HG02938 (cell line): ENCODE data around the gene TMCC1.

ENCODE experiments used
- ATAC-seq: cut with Tn5 transposase; IDR thresholded peaks from one replicate; pipeline ENCODE4 v1.9.1; 2021; ENCODE audit warnings: mild to moderate bottlenecking, moderate library complexity; ENCODE audit not compliant: unreplicated experiment

The TMCC1 gene

GRCh38 chr3:129626744-129627349, 266.7 kb downstream of the TMCC1 start:
- ATAC-seq, result peak; percentile 74

GRCh38 chr3:129625072-129625874, 268.2 kb downstream of the TMCC1 start:
- ATAC-seq, result no peak

DNA sequence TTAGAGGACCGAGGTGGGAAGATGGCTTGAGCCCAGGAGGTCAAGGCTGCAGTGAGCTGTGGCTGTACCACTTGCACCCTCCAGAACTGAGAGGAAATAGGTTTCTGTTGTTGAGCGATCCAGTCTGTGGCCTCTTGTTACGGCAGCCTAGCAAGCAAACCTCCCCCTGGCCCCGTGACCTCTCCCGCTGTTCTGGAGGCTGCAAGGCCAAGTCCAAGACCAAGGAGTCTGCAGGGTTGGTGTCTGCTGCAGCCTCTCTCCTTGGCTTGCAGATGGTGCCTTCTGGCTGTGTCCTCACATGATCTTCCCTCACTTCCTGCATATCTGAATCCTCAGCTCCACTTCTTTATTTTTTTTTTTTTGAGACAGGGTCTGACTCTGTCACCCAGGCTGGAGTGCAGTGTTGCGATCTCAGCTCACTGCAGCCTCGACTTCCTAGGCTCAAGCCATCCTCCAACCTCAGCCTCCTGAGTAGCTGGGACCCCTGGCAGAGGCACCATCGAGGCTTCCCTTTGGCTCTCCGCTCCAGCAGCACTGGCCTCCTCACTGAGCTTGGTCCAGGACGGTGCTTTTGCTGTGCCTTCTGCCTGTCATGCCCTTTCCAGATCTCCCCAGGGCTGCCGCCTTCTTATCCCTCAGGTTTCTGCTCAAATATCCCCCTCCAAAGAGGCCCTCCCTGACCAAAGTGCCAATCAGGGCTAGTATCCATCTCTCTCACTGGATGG, 269.0 kb downstream of the TMCC1 start:
- no peak for ATAC-seq

DNA sequence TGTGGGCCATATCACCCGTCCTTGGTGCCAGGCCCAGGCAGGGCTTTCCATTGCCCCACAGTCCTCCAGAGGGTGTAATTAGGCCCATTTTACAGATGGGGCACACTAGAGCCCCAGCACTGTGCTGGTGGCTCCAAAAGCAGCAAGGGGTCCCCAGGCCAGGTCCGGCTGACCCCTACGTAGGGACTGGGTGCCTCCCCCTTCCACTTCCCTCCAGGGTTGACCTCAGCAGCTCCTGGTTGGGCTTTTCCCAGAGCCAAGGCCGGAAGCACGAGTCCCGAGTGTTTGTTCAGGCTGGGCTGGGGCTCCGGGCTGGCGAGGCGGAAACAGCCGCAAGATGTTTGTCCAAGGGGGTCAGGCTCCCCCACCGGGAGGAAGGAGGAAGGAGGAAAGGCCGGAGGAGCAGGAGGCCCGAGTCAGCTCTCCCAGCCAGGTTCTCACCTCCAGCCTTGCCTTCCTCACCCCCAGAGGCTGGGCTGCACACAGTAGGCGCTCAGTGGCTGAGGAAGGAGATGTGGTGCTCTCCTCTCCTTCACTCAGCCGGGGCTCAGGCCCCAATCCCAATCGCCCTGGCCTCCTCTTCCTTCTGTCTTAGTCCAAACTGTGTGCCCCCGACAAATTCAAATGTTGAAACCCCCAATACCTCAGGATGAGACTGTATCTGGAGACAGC, 269.9 kb downstream of the TMCC1 start:
- no peak for ATAC-seq

DNA sequence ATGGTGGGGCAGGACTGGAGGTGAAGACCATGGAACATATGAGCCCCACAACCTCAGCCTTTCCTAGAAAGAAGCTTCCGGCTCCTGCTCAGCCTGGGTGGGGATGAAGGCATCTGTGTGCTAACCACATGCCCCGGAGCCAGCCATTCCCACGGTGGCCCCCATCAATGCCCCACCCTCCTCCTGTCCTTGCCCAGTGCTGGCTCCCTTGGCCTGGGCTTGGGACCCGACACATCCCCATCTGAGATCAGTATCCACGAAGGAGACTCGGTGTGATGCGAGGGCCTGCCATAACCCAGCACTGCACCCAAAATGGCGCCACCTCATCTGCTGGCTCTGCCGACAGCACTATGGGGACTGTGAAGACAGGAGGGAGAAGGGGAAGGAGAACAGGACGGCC, 270.6 kb downstream of the TMCC1 start:
- ATAC-seq, result no peak

GRCh38 chr3:129622226-129622874, 271.2 kb downstream of the TMCC1 start:
- no peak for ATAC-seq

DNA sequence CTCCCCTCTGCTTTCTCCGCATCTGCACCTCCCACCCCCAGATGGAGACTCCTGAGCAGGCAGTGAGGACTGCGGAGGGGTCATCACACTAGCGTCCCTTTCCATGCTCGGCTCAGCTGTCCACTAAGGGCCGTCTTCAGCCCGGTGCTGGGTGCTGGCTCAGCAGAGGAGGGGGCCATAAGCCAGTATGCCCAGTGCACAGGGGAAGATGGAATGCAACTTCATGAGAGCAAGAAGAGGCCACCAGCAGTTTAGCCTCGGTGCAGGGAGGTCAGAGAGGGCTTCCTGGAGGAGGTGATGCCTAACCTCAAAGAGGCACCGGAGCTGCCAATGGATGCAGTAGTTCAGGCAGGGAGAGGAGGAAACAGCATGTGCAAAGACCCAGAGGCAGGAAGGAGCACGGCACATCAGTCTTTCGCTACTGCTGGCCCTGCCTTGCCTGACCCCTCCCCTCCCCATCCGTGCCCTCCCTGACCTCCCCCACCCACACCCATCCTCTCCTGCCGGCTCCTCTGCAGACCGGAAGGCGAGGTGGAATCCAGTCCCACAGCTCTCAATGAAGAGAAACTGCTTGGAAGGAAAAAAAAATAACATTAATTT, 271.8 kb downstream of the TMCC1 start:
- no peak for ATAC-seq

GRCh38 chr3:129620828-129621559, 272.5 kb downstream of the TMCC1 start:
- ATAC-seq, result no peak

- no peak for ATAC-seq
Observed at GRCh38 chr3:129619726-129620162, 273.8 kb downstream of the TMCC1 start.

- no peak for ATAC-seq
Observed at GRCh38 chr3:129618901-129619671, 274.4 kb downstream of the TMCC1 start.

DNA sequence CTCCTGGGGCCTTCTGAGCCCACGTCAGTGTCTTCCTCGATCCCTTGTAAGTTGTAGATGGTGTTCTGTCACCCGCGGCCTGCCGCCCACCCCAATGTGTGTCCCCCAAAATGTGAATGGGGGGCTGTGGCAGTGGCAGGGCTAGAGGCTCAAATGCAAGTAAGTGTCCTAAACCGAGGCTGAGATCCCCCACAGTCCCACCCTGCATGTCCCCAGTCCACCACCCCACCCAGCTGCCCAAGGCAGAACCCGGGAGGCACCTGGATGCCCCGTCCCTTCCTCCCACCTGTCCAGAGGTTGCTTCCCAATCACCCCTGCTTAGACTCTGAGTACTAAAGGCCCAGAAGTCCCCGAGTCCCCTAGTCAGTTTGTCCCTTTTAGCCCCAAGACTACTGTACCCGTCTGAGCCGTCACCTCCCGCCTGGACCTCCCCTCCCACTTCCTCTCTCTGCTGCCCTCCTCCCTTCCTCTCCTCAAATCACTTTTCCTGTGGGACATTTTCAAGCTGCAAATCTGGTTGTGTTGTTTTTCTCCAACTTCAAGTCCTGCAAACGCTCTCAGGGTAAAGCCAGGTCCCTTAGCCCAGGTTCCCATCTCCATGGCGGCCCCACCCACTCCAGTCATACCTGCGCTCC, 275.2 kb downstream of the TMCC1 start:
- ATAC-seq, result no peak

DNA sequence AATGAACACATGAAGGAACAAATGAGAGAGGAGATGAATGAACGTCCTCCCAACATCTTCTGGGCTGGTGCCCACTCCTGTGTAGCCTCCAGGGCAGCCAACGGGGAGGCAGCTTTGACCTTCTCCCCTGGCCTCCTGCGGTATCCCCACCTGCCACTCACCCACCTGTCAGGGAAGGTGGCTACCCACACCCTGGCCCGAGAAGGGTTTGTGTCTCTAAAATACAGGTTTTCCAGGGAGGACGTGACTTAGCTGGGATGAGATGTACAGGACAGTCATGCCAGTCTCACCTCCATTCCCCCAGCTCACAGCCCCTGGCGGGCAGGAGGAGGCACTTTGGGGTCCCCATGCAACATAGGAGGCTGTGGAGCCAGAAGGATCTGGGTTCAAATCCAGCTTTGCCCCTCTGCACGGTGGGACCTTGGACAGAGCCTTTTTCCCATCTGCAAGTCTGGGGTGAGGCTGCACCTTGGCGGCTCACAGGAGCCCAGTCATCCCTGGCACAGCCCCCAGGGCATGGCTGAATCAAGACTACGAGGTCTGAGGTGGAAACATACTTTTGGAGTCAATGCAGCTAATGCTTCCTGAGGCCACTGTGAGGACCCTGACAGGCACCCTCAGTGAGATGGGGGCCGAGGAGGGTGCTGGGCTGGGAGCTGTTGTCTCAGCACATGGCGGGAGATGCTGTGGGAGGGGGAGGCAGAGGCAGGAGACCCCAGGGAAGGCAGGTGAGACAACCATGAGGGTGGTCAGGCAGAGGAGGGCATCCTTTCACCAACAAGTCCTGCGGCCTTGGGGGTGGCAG, 275.9 kb downstream of the TMCC1 start:
- ATAC-seq, result no peak

DNA sequence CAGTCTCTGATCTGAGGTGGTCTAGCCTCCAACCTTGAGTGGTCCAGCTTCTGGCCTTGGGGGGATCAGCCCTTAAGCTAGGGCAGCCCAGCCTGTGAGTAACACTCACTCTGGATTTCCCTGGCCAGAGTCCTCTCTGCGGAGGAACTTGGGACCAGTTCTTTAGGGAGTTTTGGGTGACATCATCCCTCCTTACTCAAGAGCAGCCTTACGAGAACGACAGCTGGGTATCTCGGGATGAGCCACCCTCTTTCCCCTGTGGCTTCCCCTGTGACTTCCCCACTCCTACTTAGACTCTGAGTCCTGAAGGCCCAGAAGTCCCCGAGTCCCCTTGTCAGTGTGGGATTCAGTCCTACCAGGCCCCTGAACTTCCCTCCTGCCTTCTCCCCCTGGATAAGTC, 276.8 kb downstream of the TMCC1 start:
- ATAC-seq, result no peak

DNA sequence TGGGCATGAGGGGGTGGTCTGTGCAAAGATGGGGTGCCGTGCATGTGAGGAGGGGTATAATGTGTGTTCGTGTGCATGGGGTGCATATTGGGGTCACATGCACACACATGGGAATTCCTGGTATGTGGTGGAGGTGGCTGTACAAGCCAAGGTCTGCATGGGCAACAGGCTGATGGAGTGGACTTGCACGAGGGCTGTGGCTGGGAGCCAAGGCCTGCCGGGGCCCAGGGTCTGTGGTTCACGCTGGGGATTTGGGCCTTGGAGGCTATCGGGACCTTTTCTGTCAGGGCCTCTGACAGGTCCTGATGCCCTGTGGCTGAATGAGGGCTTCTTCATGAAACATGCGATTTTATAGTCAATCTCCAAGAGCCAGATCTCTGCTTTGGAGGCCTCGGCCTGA, 277.2 kb downstream of the TMCC1 start:
- ATAC-seq, result no peak

DNA sequence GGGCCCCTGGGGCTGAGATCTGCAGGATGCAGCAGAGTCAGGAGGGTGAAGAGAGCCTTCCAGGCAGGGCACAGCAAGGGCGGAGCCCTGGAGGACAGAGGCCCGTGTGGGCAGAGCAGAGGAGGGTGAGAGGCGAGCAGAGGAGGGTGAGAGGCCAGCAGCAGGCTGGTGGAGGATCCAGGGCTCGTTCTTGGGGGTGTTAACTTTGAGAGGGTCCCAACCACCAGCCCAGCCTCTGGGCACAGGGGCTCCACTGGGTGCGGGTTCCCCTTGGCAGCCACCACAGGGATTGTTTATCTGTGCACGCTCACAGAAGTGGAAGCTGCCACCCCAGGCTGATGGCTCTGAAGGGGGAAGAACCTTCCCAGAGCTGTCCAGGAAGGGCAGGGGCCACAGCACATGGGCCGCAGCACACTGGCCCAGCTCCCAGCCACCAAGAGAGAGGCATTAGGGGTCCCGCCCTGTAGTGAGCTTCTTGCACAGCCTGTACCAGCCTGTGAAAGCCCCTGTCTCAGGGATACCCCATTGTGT, 277.7 kb downstream of the TMCC1 start:
- no peak for ATAC-seq

GRCh38 chr3:129614927-129615363, 278.6 kb downstream of the TMCC1 start:
- ATAC-seq, result no peak

DNA sequence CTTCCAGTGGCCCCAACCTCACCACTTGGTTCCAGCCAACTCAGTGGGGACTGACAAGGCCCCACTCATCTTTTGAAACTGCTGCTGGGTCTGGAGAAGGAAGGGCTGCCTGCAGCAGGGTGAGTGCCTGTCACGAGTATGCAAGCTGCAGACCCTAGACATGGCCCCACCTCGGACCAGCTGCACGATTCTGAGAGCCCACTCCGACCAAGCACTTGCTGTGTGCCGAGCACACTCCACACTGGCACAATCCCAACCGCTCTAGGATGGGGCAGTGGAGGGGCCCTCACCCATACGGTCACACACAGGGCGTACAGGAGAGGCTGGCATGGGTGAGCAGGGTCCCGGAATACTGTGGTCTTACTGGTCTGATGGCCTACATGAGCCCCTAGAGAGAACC, 279.1 kb downstream of the TMCC1 start:
- ATAC-seq, result no peak
